IMR-90 (cell line): Measurements from ENCODE around the gene LRP6.

Experiments
- POLR2A ChIP-seq: IDR thresholded peaks from 2 replicates; pipeline ENCODE4 v1.6.1; 2012; ENCODE audit warnings: mild to moderate bottlenecking, low read depth, low read length
- TF ChIP-seq, protein P1 (sequence below): conservative IDR thresholded peaks from 2 replicates; pipeline ENCODE4 v1.5.1; 2012; ENCODE audit warnings: mild to moderate bottlenecking, low read depth, low read length, improper control_type of control experiment

GRCh38 chr12:12127304-12127703 is 139.5 kb downstream of the LRP6 start:
- TF ChIP-seq POLR2A: no peak
- TF ChIP-seq, protein P1, sequence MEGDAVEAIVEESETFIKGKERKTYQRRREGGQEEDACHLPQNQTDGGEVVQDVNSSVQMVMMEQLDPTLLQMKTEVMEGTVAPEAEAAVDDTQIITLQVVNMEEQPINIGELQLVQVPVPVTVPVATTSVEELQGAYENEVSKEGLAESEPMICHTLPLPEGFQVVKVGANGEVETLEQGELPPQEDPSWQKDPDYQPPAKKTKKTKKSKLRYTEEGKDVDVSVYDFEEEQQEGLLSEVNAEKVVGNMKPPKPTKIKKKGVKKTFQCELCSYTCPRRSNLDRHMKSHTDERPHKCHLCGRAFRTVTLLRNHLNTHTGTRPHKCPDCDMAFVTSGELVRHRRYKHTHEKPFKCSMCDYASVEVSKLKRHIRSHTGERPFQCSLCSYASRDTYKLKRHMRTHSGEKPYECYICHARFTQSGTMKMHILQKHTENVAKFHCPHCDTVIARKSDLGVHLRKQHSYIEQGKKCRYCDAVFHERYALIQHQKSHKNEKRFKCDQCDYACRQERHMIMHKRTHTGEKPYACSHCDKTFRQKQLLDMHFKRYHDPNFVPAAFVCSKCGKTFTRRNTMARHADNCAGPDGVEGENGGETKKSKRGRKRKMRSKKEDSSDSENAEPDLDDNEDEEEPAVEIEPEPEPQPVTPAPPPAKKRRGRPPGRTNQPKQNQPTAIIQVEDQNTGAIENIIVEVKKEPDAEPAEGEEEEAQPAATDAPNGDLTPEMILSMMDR: no peak
